ENCODE data around the gene CHFR.

Gene CHFR

GRCh38 chr12:132801741-132802140, 85.7 kb downstream of the CHFR start:
- no peak overlapping the region for H3K4me3 ChIP-seq (ENCODE audit: low read length, poor library complexity, severe bottlenecking)
- no peaks in the 10 kb centered on the region for H3F3A ChIP-seq (ENCODE audit: low read depth)
- no peaks in the 10 kb centered on the region for H3K9me2 ChIP-seq (replicated peaks; ENCODE audit: low read depth, low read length)
- TF ChIP-seq CTCF (conservative IDR thresholded peaks at IDR 0.05; ENCODE audit: low read length) (no peak), EZH2phosphoT487 (IDR thresholded peaks at IDR 0.05; ENCODE audit: borderline replicate concordance) (no peak)
- H3K36me3 ChIP-seq (ENCODE audit: insufficient read depth, low read length) = peaks cover 69% of the 10 kb centered on the region; the same call in 1 of the 2 replicates
- H3K9ac ChIP-seq (ENCODE audit: low read depth, low read length, poor library complexity, severe bottlenecking) = no peak overlapping the region
- no peak overlapping the region for H2AFZ ChIP-seq (ENCODE audit: low read length)
- H3K4me2 ChIP-seq (ENCODE audit: low read depth, low read length, poor library complexity, severe bottlenecking) = no peak overlapping the region
- no peaks in the 10 kb centered on the region for H3K9me3 ChIP-seq (ENCODE audit: insufficient read depth, low read depth, low read length)
- H3K27me3 ChIP-seq (ENCODE audit: insufficient read depth, low read length, poor library complexity, severe bottlenecking) = no peaks in the 10 kb centered on the region
- no peaks in the 10 kb centered on the region for H3K4me1 ChIP-seq (ENCODE audit: insufficient read depth, low read length, poor library complexity, severe bottlenecking)
- no peaks in the 10 kb centered on the region for H3K79me2 ChIP-seq (ENCODE audit: insufficient read depth, low read length)
- no peaks in the 10 kb centered on the region for H4K20me1 ChIP-seq (ENCODE audit: insufficient read depth, low read length, poor library complexity, severe bottlenecking)

GRCh38 chr12:132798836-132799235, 88.6 kb downstream of the CHFR start:
- no peaks in the 10 kb centered on the region for H3K79me2 ChIP-seq (ENCODE audit: insufficient read depth, low read length)
- H3K9ac ChIP-seq (ENCODE audit: low read depth, low read length, poor library complexity, severe bottlenecking) = no peak overlapping the region
- no peak overlapping the region for H3K4me3 ChIP-seq (ENCODE audit: low read length, poor library complexity, severe bottlenecking)
- no peaks in the 10 kb centered on the region for H4K20me1 ChIP-seq (ENCODE audit: insufficient read depth, low read length, poor library complexity, severe bottlenecking)
- no peak overlapping the region for H2AFZ ChIP-seq (ENCODE audit: low read length)
- no peak for TF ChIP-seq EZH2phosphoT487 (IDR thresholded peaks at IDR 0.05; ENCODE audit: borderline replicate concordance)
- no peak for TF ChIP-seq CTCF (conservative IDR thresholded peaks at IDR 0.05; ENCODE audit: low read length)
- no peaks in the 10 kb centered on the region for H3K9me3 ChIP-seq (ENCODE audit: insufficient read depth, low read depth, low read length)
- peaks cover 75% of the 10 kb centered on the region; the same call in 1 of the 2 replicates for H3K36me3 ChIP-seq (ENCODE audit: insufficient read depth, low read length)
- no peak overlapping the region for H3K4me2 ChIP-seq (ENCODE audit: low read depth, low read length, poor library complexity, severe bottlenecking)
- no peaks in the 10 kb centered on the region for H3K4me1 ChIP-seq (ENCODE audit: insufficient read depth, low read length, poor library complexity, severe bottlenecking)
- no peaks in the 10 kb centered on the region for H3K9me2 ChIP-seq (replicated peaks; ENCODE audit: low read depth, low read length)
- no peaks in the 10 kb centered on the region for H3K27me3 ChIP-seq (ENCODE audit: insufficient read depth, low read length, poor library complexity, severe bottlenecking)
- H3F3A ChIP-seq (ENCODE audit: low read depth) = no peaks in the 10 kb centered on the region

GRCh38 chr12:132797820-132798570, 89.4 kb downstream of the CHFR start:
- H3K79me2 ChIP-seq (ENCODE audit: insufficient read depth, low read length) = no peaks in the 10 kb centered on the region
- H3K4me3 ChIP-seq (ENCODE audit: low read length, poor library complexity, severe bottlenecking) = no peak overlapping the region
- no peaks in the 10 kb centered on the region for H3K27me3 ChIP-seq (ENCODE audit: insufficient read depth, low read length, poor library complexity, severe bottlenecking)
- H3K36me3 ChIP-seq (ENCODE audit: insufficient read depth, low read length) = peaks cover 70% of the 10 kb centered on the region; the same call in 1 of the 2 replicates
- no peak overlapping the region for H3K4me2 ChIP-seq (ENCODE audit: low read depth, low read length, poor library complexity, severe bottlenecking)
- H4K20me1 ChIP-seq (ENCODE audit: insufficient read depth, low read length, poor library complexity, severe bottlenecking) = no peaks in the 10 kb centered on the region
- H3K4me1 ChIP-seq (ENCODE audit: insufficient read depth, low read length, poor library complexity, severe bottlenecking) = no peaks in the 10 kb centered on the region
- no peak for TF ChIP-seq CTCF (conservative IDR thresholded peaks at IDR 0.05; ENCODE audit: low read length)
- TF ChIP-seq EZH2phosphoT487 (IDR thresholded peaks at IDR 0.05; ENCODE audit: borderline replicate concordance) = no peak
- H3F3A ChIP-seq (ENCODE audit: low read depth) = no peaks in the 10 kb centered on the region
- no peak overlapping the region for H3K9ac ChIP-seq (ENCODE audit: low read depth, low read length, poor library complexity, severe bottlenecking)
- no peak overlapping the region for H2AFZ ChIP-seq (ENCODE audit: low read length)
- H3K9me3 ChIP-seq (ENCODE audit: insufficient read depth, low read depth, low read length) = no peaks in the 10 kb centered on the region
- no peaks in the 10 kb centered on the region for H3K9me2 ChIP-seq (replicated peaks; ENCODE audit: low read depth, low read length)

All from Loucy (cell line).